Nephron progenitor cell (in vitro differentiated cells): ENCODE data around the gene SPIRE2.

ENCODE experiments used
- DNase-seq: peaks from one replicate; pipeline ENCODE4 v3.0.0; 2021
- H3K27ac Mint-ChIP-seq: 2 replicates; pipeline ENCODE4 v1.8.0; 2021; ENCODE audit warnings: mild to moderate bottlenecking, moderate library complexity, mixed read lengths
- H3K27me3 Mint-ChIP-seq: 2 replicates; pipeline ENCODE4 v1.8.0; 2021; ENCODE audit warnings: mild to moderate bottlenecking, low read depth, mixed read lengths; ENCODE audit not compliant: poor library complexity
- H3K36me3 Mint-ChIP-seq: 2 replicates; pipeline ENCODE4 v1.8.0; 2021; ENCODE audit warnings: low read depth, mixed read lengths
- H3K4me1 Mint-ChIP-seq: 2 replicates; pipeline ENCODE4 v1.8.0; 2021; ENCODE audit warnings: mixed read lengths
- H3K4me3 Mint-ChIP-seq: 2 replicates; pipeline ENCODE4 v1.8.0; 2021; ENCODE audit warnings: mild to moderate bottlenecking, moderate library complexity, mixed read lengths
- H3K9me3 Mint-ChIP-seq: 2 replicates; pipeline ENCODE4 v1.8.0; 2021; ENCODE audit warnings: mild to moderate bottlenecking, moderate library complexity, mixed read lengths
- CTCF ChIP-seq: fragments of 200-600 bp; sonication (generic); IDR thresholded peaks from 2 replicates; pipeline ENCODE4 v1.5.0; 2021; ENCODE audit warnings: antibody characterized with exemption

The SPIRE2 gene

GRCh38 chr16:89855301-89855945, 27.1 kb downstream of the SPIRE2 start:
- Mint-ChIP-seq H3K9me3 (no peaks in the 10 kb centered on the region), H3K4me3 (no peak overlapping the region), H3K27me3 (no peaks in the 10 kb centered on the region), H3K4me1 (peaks cover 34% of the 10 kb centered on the region), H3K27ac (no peak overlapping the region), H3K36me3 (peaks cover 5% of the 10 kb centered on the region)
- DNase-seq, result no peak
- TF ChIP-seq CTCF, result no peak

- H3K27ac Mint-ChIP-seq, result no peak overlapping the region
- peaks cover 3% of the 10 kb centered on the region for H3K36me3 Mint-ChIP-seq
- TF ChIP-seq CTCF, result no peak
- no peaks in the 10 kb centered on the region for H3K27me3 Mint-ChIP-seq
- DNase-seq, result no peak
- no peaks in the 10 kb centered on the region for H3K9me3 Mint-ChIP-seq
- H3K4me3 Mint-ChIP-seq, result no peak overlapping the region
- peaks cover 32% of the 10 kb centered on the region for H3K4me1 Mint-ChIP-seq
Observed at GRCh38 chr16:89855986-89856385, 27.7 kb downstream of the SPIRE2 start.

- peaks cover 39% of the 10 kb centered on the region for H3K4me1 Mint-ChIP-seq
- no peaks in the 10 kb centered on the region for H3K9me3 Mint-ChIP-seq
- no peak for TF ChIP-seq CTCF
- peaks cover 5% of the 10 kb centered on the region for H3K36me3 Mint-ChIP-seq
- no peak for DNase-seq
- H3K27me3 Mint-ChIP-seq, result no peaks in the 10 kb centered on the region
- H3K4me3 Mint-ChIP-seq, result no peak overlapping the region
- no peak overlapping the region for H3K27ac Mint-ChIP-seq
Observed at GRCh38 chr16:89858973-89859614, 30.8 kb downstream of the SPIRE2 start.

GRCh38 chr16:89859615-89860007, 31.3 kb downstream of the SPIRE2 start:
- H3K9me3 Mint-ChIP-seq, result no peaks in the 10 kb centered on the region
- peak; percentile 36 for DNase-seq
- no peak overlapping the region for H3K27ac Mint-ChIP-seq
- peaks cover 3% of the 10 kb centered on the region for H3K27me3 Mint-ChIP-seq
- H3K36me3 Mint-ChIP-seq, result peaks cover 8% of the 10 kb centered on the region
- TF ChIP-seq CTCF, result no peak
- H3K4me3 Mint-ChIP-seq, result no peak overlapping the region
- peaks cover 44% of the 10 kb centered on the region for H3K4me1 Mint-ChIP-seq

GRCh38 chr16:89860747-89861304, 32.6 kb downstream of the SPIRE2 start:
- TF ChIP-seq CTCF, result peak; percentile 96
- Mint-ChIP-seq H3K9me3 (peaks cover 5% of the 10 kb centered on the region), H3K36me3 (peaks cover 15% of the 10 kb centered on the region), H3K27ac (peak overlapping the region; percentile 38), H3K27me3 (peaks cover 3% of the 10 kb centered on the region), H3K4me3 (no peak overlapping the region), H3K4me1 (peaks cover 46% of the 10 kb centered on the region)
- DNase-seq, result peak; percentile 80
